NCI-H128 (cell line): ENCODE results near the gene SENP6.
"Not testable (repeated sequence)": the region's sequence is repeated elsewhere in the genome, so short reads cannot be mapped to it uniquely, and the experiment has no call there.

Source experiments
- DNase-seq: peaks from one replicate; lab custom pipeline; 2025; ENCODE audit not compliant: unreplicated experiment; lab: John Stamatoyannopoulos, UW

SENP6 gene

GRCh38 chr6:75601304-75602245 lies at the start of gene SENP6:
Gene SENP6, plus strand, starts transcription at chr6:75601880. Its CDS starts 645 bp downstream, at chr6:75602525.
- DNase-seq: peak; percentile 50

- DNase-seq: no peak
These were observed 45.4 kb upstream of the SENP6 start for GRCh38 chr6:75556240-75556639.

GRCh38 chr6:75557068-75557467 lies 44.6 kb upstream of the SENP6 start:
- DNase-seq: no peak

GRCh38 chr6:75563032-75563431 lies 38.6 kb upstream of the SENP6 start:
- DNase-seq: no peak

GRCh38 chr6:75566137-75566767 lies 35.4 kb upstream of the SENP6 start:
- DNase-seq: no peak

GRCh38 chr6:75568100-75568499 lies 33.6 kb upstream of the SENP6 start:
- no peak for DNase-seq

GRCh38 chr6:75568965-75569364 lies 32.7 kb upstream of the SENP6 start:
- no peak for DNase-seq

GRCh38 chr6:75570671-75571070 lies 31.0 kb upstream of the SENP6 start:
- DNase-seq: not testable (repeated sequence)

GRCh38 chr6:75572072-75572471 lies 29.6 kb upstream of the SENP6 start:
- DNase-seq: no peak

GRCh38 chr6:75579951-75580350 lies 21.7 kb upstream of the SENP6 start:
- no peak for DNase-seq

GRCh38 chr6:75581231-75581630 lies 20.4 kb upstream of the SENP6 start:
- DNase-seq: no peak

- not testable (repeated sequence) for DNase-seq
These were observed 17.1 kb upstream of the SENP6 start for GRCh38 chr6:75584552-75584951.

GRCh38 chr6:75588948-75589347 lies 12.7 kb upstream of the SENP6 start:
- DNase-seq: no peak

GRCh38 chr6:75590370-75590769 lies 11.3 kb upstream of the SENP6 start:
- no peak for DNase-seq

- not testable (repeated sequence) for DNase-seq
These were observed 5.3 kb upstream of the SENP6 start for GRCh38 chr6:75596380-75596779.

GRCh38 chr6:75600768-75601167 lies 912 bp upstream of the SENP6 start:
- DNase-seq: no peak

GRCh38 chr6:75602246-75603105 lies 796 bp downstream of the SENP6 start:
- DNase-seq: peak; percentile 41

- no peak for DNase-seq
These were observed 1.4 kb downstream of the SENP6 start for GRCh38 chr6:75603106-75603420.

GRCh38 chr6:75604294-75604693 lies 2.6 kb downstream of the SENP6 start:
- no peak for DNase-seq

GRCh38 chr6:75605635-75606034 lies 4.0 kb downstream of the SENP6 start:
- DNase-seq: no peak

GRCh38 chr6:75608304-75608703 lies 6.6 kb downstream of the SENP6 start:
- DNase-seq: no peak
